Heart left ventricle (tissue), 16 donors: ENCODE data around the gene MCC. TPM values are rescaled to one million over a fixed set of nuclear protein-coding genes. Genes with fewer than 3 reads are reported as not detected.

ENCODE experiments used
- ATAC-seq, 4 donors: fragments of 200-7000 bp; cut with Tn5 transposase; one replicate each; pipeline ENCODE4 v1.9.1; 2020 to 2022; ENCODE audit warnings: moderate library complexity in 4 of 4, mild to moderate bottlenecking in 3 of 4, moderate number of reproducible peaks in 1 of 4
- DNase-seq, 5 donors: peaks; one replicate each; pipeline ENCODE4 v3.0.0-alpha.2; 2020
- H3K27ac ChIP-seq, 12 donors: fragments of 200-600 bp; sonication (generic) in 4 of 12; one replicate each; pipeline versions ENCODE4 v1.5.0 to v1.8.0; 2016 to 2022; ENCODE audit warnings: mild to moderate bottlenecking in 2 of 12
- H3K27me3 ChIP-seq, 9 donors: fragments of 200-600 bp; sonication (generic) in 2 of 9; one replicate each; pipeline versions ENCODE4 v1.5.1 to v1.8.0; 2016 to 2022; ENCODE audit warnings: mild to moderate bottlenecking in 3 of 9
- H3K36me3 ChIP-seq, 9 donors: fragments of 200-600 bp; sonication (generic) in 2 of 9; one replicate each; pipeline versions ENCODE4 v1.5.0 to v1.8.0; 2018 to 2022; ENCODE audit warnings: mild to moderate bottlenecking in 2 of 9
- H3K4me1 ChIP-seq, 12 donors: fragments of 200-600 bp; sonication (generic) in 4 of 12; one replicate each; pipeline versions ENCODE4 v1.5.0 to v1.8.0; 2016 to 2022; ENCODE audit warnings: mild to moderate bottlenecking in 3 of 12
- H3K4me3 ChIP-seq, 12 donors: fragments of 200-600 bp; sonication (generic) in 4 of 12; one replicate each; pipeline versions ENCODE4 v1.5.0 to v1.8.0; 2017 to 2022; ENCODE audit warnings: mild to moderate bottlenecking in 9 of 12, moderate library complexity in 4 of 12
- H3K9me3 ChIP-seq, 12 donors: fragments of 200-600 bp; sonication (generic) in 4 of 12; one replicate each; pipeline versions ENCODE4 v1.5.0 to v1.8.0; 2016 to 2022; ENCODE audit warnings: mild to moderate bottlenecking in 1 of 12
- POLR2A ChIP-seq, 2 donors: fragments of 450-650 bp; IDR thresholded peaks; one replicate each; pipeline ENCODE4 v1.6.1; 2017; ENCODE audit warnings: antibody characterized with exemption in 2 of 2, mild to moderate bottlenecking in 2 of 2, moderate library complexity in 2 of 2
- WGBS, 4 donors: extraction: QIAGEN DNeasy Blood & Tissue Kit in 2 of 4; methylation state at CpG; one replicate each; pipeline versions ENCODE4 v1.1.5 to v1.1.7; 2013 to 2018; 5-methylcytosine and 5-hydroxymethylcytosine counted together
- intact Hi-C, 10 donors: fragments of 100-400 bp; cut with DNase I; formaldehyde crosslinking; loops; one replicate each; pipeline versions ENCODE4 v1.11.1 to v1.14.2; 2022
- polyA plus RNA-seq, 2 donors: library from polyadenylated mRNA; stranded (reverse); fragments of 200-250 nt; gene quantifications; one replicate each; pipeline ENCODE4 v1.2.3, GENCODE V29; 2013
- total RNA-seq, 9 donors: library from RNA; depleted of rRNA in 2 of 9; stranded (reverse); fragments of >200 nt in 2 of 9; fragmentation: NEBNext Ultra II Directional in 3 of 9; extraction: Animal tissue kit (Norgen Biotek cat#: 25700) in 3 of 9; gene quantifications; one replicate each; pipeline versions ENCODE4 v1.1.0 to v1.2.4, GENCODE V29; 2016 to 2023
- TF ChIP-seq, protein P1 (sequence below), 12 donors: fragments of 200-600 bp; sonication (generic) in 4 of 12; IDR thresholded peaks; one replicate each; pipeline versions ENCODE4 v1.5.0 to v1.8.0; 2018 to 2022; ENCODE audit warnings: antibody characterized with exemption in 12 of 12, mild to moderate bottlenecking in 5 of 12
- donor health status: ischemic (EF 13 %, LVEDD 7.1; RV severe dilation, severe dysfunction).
- donor health status: healthy with polysubstance abuse.
- donor health status: DM: no; HTN: yes; CAD: no.
- donor health status: DM: no; HTN: no; CAD: no.
- donor health status: ischemic (EF 25% LVEDD 6.9; RV normal size, moderate dysfunction).
- donor health status: ischemic (EF 25% LVEDD 5.7; RV mildly dilated, moderate dysfunction).
- donor health status: healthy.
- donor health status: DM: yes; HTN: yes; CAD: no.
- donor health status: ischemic (EF 35%, LVEDD 5.7; RV mildly dilated, moderate dysfunction).
- donor health status: nonischemic (EF 11% LVEDD 7.7; RV severe dilation, severe dysfunction).
- donor health status: DM: yes; HTN: yes; CAD: no.
- donor health status: PGD.
- donor health status: ischemic (EF 29% LVEDD 5.4; RV normal size, mild dysfunction).
- donor health status: nonischemic (EF 23%, LVEDD 6.1; RV moderate dilation, normal function).

The MCC gene
- total and polyA plus RNA-seq, 11 donors, result 6.1 to 33.8 (median 24.3) TPM

- H3K36me3 ChIP-seq, result peaks cover 0 to 80% (median 37%) of the 10 kb centered on the region in 9 donors
- intact Hi-C loops, result loop anchor here in 1 of 10 donors (5.0 kb wide), 1 partner anchor 235 kb away; no protein-coding TSS in a partner anchor
- no peaks in the 10 kb centered on the region for H3K9me3 ChIP-seq
- H3K27me3 ChIP-seq, result no peaks in the 10 kb centered on the region
- WGBS, 4 donors, result 62 to 72% (median 67%) methylated on average over 5 of the region's 5 CpGs
- H3K4me1 ChIP-seq, result peaks cover 0 to 37% (median 11%) of the 10 kb centered on the region in 12 donors
- H3K27ac ChIP-seq, result no peak overlapping the region
- no peak for ATAC-seq
- TF ChIP-seq, protein P1, sequence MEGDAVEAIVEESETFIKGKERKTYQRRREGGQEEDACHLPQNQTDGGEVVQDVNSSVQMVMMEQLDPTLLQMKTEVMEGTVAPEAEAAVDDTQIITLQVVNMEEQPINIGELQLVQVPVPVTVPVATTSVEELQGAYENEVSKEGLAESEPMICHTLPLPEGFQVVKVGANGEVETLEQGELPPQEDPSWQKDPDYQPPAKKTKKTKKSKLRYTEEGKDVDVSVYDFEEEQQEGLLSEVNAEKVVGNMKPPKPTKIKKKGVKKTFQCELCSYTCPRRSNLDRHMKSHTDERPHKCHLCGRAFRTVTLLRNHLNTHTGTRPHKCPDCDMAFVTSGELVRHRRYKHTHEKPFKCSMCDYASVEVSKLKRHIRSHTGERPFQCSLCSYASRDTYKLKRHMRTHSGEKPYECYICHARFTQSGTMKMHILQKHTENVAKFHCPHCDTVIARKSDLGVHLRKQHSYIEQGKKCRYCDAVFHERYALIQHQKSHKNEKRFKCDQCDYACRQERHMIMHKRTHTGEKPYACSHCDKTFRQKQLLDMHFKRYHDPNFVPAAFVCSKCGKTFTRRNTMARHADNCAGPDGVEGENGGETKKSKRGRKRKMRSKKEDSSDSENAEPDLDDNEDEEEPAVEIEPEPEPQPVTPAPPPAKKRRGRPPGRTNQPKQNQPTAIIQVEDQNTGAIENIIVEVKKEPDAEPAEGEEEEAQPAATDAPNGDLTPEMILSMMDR (IDR thresholded peaks at IDR 0.05), result no peak
- DNase-seq, result no peak
- H3K4me3 ChIP-seq, result no peak overlapping the region
Measured at GRCh38 chr5:113061846-113062780, 426.1 kb downstream of the MCC start.

DNA sequence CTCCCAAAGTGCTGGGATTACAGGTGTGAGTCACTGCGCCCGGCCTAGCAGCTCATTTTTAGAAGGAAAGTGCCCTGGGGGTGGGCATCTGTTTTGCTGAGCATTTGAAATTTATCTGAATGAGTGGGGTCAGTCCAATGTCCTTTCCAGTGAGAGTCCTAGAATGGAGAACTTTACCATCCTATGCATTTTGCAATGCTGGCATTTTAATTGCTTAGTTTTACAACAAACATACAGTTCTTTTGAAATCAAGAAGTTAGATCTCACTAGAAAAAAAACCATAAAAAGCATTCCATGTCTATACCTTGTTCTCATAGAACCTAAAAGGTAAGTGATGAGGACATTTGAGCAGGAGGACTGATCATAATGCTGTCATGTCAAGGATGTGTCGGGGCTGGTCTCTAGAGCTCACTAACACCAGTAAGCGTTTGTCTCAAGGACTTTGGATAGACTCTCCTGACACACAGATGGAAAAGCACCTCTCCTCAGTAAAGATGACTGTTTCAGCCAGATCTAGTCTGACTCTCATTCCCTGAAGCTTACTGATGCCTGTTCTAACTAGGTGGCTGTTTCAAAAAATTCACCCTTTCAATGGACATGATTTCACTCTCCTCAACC lies 427.7 kb downstream of the MCC start:
- intact Hi-C loops, result loop anchor here in 1 of 10 donors (5.0 kb wide), 1 partner anchor 237 kb away; no protein-coding TSS in a partner anchor
- no peaks in the 10 kb centered on the region for H3K9me3 ChIP-seq
- no peaks in the 10 kb centered on the region for H3K27me3 ChIP-seq
- H3K27ac ChIP-seq, result no peak overlapping the region
- ATAC-seq (no peak), DNase-seq (no peak)
- WGBS, 4 donors, result 94 to 100% (median 96%) methylated on average over 4 of the region's 4 CpGs
- H3K4me1 ChIP-seq, result peaks cover 0 to 37% (median 11%) of the 10 kb centered on the region in 12 donors
- H3K36me3 ChIP-seq, result peaks cover 0 to 80% (median 34%) of the 10 kb centered on the region in 9 donors
- TF ChIP-seq, protein P1 (IDR thresholded peaks at IDR 0.05), result no peak
- TF ChIP-seq POLR2A (IDR thresholded peaks at IDR 0.05), result no peak
- H3K4me3 ChIP-seq, result no peak overlapping the region

GRCh38 chr5:113059232-113060040 lies 428.8 kb downstream of the MCC start:
- 66 to 72% (median 70%) methylated on average over 19 of the region's 19 CpGs for WGBS, 4 donors
- H3K4me1 ChIP-seq, result peaks cover 0 to 37% (median 11%) of the 10 kb centered on the region in 12 donors

More at GRCh38 chr5:113059232-113060040, 428.8 kb downstream of the MCC start:
- Histone ChIP-seq H3K4me3 (no peak overlapping the region), H3K27me3 (no peaks in the 10 kb centered on the region), H3K27ac (peak overlapping the region in 3 of 12 donors; percentile 11 to 32 (median 22)), H3K9me3 (no peaks in the 10 kb centered on the region), H3K36me3 (peaks cover 0 to 80% (median 35%) of the 10 kb centered on the region in 9 donors)
- intact Hi-C loops, result loop anchor here in 1 of 10 donors (5.0 kb wide), 1 partner anchor 238 kb away; no protein-coding TSS in a partner anchor
- ATAC-seq, result peak in 2 of 4 donors; percentile 27 to 54
- TF ChIP-seq POLR2A (IDR thresholded peaks at IDR 0.05), result no peak
- TF ChIP-seq, protein P1 (IDR thresholded peaks at IDR 0.05), result no peak
- peak in 3 of 5 donors; percentile 35 to 77 (median 62) for DNase-seq
